GM18873 (cell line): Measurements from ENCODE around the gene PDF.
A peak's percentile ranks its signal among the peaks of the same experiment; 100 is the strongest.

Experiments used
- ATAC-seq: cut with Tn5 transposase; IDR thresholded peaks from one replicate; pipeline ENCODE4 v1.9.1; 2021; ENCODE audit warnings: mild to moderate bottlenecking, moderate library complexity, moderate number of reproducible peaks; ENCODE audit not compliant: unreplicated experiment, low FRiP score

Gene PDF

DNA sequence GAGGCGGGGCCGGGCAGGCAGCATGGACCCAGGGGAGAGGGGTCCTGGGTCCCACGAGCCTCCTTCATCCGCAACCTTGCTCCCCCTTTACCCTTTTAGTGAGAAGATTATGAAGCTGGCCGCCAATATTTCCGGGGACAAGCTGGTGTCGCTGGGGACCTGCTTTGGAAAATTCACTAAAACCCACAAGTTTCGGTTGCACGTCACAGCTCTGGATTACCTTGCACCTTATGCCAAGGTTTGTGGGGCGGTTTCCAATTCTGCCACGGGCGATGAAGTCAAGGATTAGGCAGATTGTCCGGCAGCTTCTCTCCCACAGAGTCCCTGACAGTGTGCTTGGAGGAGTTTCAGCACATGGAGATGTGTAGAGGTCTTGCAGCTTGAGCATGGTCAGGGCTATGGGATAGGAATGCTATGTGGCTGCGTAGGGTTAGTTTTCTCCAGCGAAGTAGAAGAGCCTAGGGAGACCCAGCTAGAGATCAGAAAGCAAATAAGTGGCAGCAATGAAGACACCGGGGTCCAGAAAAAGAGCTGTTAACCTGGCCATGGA lies 9.8 kb upstream of the PDF start:
- no peak for ATAC-seq

DNA sequence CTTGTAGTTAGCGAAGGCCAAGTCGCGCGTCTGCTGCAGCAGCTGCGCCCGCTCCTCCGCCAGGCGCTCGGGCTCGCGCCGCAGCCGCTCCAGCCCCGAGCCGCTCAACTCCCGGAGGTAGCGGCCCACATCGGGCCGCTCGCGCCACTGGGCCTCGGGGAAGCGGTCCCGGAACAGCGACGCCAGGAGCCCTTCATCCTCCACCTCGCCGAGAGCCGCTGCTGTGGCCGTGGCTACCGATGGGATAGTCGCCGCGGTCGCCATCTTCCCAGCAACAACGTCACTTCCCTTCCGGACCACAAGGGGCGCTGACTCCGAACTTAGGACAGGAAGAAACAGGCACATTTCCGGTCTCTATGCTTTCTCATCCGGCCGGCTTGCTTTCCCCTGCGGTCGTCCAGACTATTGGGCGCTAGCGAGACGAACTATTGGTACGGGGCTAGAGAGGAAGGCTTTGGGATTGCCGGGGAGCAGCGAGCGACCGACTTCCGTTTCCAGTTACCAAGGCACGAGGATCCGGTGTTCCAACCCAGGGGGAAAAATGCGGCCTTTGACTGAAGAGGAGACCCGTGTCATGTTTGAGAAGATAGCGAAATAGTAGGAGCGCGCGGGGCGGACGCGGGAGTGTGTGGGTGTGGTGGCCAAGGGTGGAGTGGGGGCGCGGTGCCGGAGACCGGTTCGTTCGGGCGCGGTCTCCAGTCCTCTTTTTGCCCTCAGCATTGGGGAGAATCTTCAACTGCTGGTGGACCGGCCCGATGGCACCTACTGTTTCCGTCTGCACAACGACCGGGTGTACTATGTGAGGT lies 9.1 kb upstream of the PDF start, which contains the start of the genes COG8 and NIP7:
TSS of gene COG8 (minus strand) at position 276 of the 806 bp plus-strand sequence. CDS start at position 264, 12 bp downstream.
TSS of gene NIP7 (plus strand) at position 484 of the 806 bp plus-strand sequence. CDS start at position 542, 58 bp downstream.
- peak; percentile 80 for ATAC-seq

DNA sequence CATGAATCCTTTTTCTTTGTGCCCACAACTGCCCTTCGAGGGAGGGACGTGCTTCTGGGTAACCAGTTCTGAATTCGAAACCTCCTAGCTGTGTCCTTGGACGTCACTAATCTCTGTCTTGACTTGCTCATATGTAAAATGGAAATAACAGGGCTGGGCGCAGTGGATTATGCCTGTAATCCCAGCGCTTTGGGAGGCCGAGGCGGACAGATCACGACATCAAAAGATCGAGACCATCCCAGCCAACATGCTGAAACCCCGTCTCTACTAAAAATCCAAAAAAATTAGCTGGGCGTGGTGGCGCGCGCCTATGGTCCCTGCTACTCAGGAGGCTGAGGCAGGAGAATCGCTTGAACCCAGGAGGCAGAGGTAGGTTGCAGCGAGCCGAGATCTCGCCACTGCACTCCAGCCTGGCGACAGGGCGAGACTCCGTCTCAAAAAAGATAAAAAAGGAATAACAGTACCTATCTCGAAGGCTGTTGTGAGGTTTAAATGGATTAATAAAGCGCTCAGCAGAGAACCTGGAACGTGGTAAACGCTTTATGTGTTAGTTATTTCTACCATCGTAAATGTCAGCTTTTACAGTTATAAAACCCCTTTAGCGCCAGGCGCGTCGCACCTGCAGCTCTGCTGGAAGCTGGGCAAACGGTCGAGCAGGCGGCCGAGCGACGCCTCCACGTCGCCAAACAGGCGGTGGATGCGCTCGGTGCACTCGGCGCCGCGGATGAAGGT lies 8.3 kb upstream of the PDF start:
- no peak for ATAC-seq

DNA sequence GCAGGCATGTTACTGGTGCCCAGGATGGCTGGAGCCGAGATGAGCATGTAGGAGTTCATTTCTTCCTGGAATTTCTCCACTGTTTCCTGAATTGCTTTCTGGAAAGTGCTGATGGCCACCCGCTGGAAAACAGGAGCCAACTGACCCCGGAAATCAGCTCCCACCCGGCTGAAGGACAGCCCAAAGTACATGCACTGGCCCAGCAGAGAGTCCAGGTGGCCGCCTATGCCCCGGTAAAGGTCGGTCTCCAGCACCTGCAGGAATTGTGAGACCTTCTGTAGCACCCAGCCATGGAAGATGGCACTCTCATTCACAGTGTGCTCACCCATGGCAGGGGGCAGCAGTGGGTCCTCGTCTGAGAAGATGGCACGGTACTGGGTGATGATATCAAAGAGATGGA lies 4.3 kb upstream of the PDF start:
- ATAC-seq, result no peak

DNA sequence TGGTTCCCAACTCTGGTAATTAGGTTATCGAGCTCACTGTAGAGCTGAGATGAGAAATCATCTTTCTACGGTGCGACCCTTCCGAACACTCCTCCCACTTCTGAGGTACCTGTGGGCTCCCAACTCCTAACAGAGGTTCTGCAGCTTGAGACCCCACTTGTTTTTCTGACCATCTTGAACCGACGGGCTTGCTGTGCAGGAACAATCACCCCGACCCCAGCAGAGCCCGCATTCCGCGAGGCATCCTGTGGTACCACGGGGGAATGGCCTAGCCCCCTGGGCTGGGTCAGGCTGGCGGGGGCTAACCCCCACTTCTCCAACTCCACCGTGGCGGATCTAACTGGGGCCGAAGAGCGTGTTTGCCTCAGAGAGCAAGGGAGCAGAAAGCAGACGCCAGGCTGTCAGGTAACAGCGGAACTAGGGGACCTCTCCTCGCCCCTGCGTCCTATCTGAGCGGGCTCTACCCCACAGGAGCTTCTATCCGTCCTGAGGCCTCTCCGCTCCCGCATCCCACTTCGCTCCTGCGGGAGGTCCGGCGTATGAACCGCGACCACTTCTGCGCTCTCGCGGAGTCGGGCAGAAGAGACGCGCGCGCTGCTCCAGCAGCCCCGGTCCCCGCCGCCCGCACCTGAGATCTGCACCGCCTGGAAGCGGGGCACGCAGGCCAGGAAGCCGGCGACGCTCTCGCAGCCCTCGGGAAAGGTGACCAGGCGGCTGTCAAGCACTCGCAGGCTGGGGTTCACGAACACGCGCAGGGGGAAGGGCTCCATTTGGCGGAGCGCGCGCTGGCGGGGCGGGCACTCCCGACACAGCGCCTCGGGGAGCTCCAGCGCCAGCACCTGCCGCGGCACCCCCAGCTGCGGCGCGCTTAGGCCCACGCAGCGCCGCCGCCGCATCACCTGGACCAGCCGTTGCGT lies 761 bp downstream of the PDF start:
- peak; percentile 32 for ATAC-seq

DNA sequence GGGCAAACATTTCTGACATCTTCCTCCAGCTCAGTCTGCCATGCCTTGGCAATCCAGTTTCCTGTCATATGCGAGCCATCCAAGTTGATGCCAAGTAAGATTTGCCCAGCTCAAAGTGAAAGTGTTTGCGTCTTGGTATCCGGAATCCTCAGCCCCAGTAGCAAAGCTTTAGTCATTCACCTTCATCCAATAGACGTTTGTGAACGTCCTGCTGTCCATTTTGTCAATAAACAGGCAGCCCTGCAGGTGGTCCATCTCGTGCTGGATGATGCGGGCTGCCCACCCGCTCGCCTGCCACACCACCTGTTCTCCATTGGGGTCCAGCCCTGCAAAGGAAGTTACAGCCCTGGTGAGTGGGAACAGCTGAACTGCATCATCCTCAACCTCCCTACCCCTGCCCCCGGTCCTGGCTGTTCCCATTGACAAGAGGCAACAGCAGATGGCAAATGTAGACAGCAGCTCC lies 1.5 kb downstream of the PDF start:
- ATAC-seq, result no peak

DNA sequence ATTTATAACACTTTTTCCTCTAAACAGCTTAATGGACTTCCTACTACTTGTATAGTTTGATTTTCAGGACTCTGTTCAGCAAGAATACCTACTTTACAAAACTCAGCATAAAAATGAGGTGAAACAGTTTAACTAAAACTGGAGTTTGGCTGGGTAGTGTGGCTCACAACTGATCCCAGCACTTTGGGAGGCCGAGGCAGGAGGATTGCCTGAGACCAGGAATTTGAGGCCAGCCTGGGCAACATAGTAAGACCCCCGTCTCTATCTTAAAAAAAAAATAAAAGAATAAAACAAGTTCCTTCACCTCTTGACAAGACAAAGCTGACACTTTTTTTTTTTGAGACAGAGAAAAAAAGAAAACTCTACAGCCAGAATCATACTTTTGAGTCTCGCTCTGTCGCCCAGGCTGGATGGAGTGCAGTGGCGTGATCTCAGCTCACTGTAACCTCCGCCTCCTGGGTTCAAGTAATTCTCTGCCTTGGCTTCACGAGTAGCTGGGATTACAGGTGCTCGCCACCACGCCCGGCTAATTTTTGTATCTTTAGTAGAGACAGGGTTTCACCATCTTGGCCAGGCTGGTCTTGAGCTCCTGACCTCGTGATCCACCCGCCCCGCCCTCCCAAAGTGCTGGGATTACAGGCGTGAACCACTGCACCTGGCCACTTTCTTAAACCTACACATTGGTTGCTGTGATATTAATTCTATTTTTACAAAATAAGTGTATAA lies 2.6 kb downstream of the PDF start:
- no peak for ATAC-seq

DNA sequence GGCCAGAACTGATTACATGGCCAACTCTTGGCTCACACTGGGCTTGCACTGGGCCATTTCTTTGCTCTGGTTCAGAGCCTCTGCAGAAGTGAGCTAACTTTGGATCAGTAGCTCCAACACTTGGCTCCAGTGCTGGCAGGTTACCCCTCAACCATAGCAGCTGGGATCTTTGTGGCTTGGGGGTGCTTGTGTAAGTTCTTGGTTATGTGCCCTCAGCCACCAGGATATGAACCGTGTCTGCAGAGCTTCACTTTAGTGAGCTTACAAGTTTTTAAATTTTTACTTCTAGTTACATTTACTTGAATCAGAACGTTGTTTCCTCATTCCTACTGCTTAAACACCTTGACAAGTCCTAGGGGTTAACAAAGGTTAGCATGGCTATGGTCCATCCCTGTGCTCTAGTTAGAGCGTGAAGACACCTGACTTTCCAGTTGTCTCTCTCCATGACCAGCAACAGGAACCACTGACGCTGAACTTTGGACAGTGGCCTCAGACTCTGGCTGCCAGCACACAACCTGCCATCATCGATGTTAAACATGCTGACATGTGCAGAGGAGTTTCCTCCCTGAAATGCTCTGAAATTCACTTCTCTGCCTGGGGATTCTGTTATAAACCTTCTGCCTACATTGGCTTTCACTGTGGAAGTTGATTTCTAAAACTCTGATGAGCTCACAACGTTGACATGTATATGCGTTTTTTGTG lies 4.1 kb downstream of the PDF start:
- ATAC-seq, result no peak

DNA sequence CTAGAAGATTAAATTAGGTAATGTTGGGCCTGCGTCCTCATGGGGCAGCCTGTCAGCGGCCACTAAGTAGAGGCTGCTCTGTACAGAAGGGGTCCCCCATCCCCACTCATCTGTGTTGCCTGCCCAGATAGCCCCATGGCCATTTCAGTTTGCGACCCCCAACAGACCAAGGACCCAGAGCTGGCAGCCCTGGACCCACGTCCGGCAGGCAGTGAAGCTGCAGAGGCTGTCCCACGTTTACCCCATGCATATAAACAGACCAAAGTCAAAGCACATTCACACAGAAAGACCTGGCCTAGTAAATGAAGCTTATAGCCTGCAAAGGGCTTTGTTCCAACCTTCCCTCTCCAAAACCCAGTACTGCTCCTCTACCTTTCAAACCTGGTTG lies 4.6 kb downstream of the PDF start:
- no peak for ATAC-seq

DNA sequence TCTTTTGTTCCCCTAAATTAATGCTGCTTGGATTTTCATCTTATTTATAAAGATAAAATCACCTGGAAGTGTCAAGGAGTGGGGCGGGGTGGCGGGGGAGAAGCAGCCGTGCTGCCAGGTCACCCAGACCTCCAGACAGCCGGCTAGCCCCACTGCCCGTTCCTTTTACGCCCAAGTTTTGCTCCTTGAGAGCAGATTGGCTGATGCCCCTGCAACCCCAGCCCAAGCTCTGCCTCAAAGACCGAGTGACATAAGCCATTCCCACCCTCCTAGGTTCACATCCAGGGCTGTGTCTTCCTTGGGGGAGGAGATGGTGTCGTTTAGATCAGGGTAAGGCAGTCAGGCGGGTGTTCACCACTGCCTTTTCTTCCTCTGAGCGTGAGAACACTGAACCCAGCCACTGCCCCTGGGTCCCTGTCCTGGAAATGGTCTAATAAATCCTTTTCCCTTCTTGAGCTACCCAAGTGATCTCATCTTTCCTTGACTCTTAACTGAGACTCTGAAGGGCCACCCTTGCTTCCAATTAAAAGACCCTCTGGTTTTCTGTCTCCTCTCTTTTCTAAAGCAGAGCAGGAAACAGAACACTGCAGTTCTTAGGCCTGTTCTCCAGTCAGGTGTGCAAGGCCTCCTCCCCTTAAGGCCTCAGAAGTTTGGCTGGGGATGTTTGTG lies 5.7 kb downstream of the PDF start:
- no peak for ATAC-seq

DNA sequence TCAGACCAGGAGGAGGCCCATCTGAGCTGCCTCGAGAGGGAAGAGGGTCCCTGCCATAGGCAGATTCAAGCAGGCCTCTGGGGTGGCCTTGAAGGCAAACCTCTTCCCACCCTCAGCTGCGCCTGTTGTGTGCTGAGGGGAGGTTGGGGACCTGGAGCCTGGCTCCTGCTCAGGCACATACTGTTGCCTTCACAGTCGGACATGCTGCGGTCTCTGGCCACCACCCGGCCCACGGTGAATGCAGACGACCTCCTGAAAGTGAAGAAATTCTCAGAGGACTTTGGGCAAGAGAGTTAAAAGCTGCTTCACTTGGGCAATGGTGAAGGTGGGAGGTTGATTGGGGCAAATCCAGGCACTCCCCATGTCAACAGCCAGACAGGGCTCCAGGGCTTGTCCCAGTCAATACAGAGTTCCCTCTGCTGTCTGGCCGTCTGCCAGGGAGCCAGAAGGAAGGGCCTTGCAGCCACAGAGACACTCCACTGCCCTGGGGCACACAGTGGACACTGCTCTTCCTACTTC lies 6.3 kb downstream of the PDF start:
- no peak for ATAC-seq

DNA sequence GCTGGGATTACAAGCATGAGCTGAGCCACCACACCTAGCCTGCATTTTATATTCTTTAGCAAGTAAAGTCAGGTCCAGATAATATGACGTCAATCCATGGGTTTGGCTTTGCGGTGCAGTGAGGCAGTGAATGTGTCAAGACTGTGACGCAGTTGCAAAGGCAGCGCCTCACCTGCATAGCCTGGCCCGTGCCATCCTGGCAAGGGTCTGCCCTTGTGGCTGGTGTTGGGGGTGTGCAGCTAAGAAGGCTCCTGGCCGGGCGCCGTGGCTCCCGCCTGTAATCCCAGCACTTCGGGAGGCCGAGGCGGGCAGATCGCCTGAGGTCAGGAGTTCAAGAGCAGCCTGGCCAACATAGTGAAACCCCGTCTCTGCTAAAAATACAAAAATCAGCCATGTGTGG lies 7.0 kb downstream of the PDF start:
- ATAC-seq, result no peak

DNA sequence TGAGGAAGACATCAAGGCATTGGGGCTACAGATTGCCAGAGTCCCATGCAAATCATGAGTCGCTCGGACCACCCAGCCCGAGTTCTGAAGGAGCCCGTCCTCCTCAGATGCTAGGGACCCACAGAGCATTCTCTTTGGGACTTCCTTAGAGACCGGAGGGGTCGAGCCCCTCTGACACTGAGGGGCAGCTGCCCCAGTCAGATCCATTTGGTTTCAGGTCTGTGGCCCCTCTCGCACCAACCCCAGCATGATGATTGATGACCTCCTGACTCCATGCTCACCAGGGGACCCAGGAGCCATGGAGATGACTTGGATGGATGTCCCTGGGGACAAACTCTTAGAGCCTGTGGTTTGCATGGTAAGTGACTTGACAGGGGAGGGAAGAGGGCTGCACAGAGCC lies 8.0 kb downstream of the PDF start:
- no peak for ATAC-seq

DNA sequence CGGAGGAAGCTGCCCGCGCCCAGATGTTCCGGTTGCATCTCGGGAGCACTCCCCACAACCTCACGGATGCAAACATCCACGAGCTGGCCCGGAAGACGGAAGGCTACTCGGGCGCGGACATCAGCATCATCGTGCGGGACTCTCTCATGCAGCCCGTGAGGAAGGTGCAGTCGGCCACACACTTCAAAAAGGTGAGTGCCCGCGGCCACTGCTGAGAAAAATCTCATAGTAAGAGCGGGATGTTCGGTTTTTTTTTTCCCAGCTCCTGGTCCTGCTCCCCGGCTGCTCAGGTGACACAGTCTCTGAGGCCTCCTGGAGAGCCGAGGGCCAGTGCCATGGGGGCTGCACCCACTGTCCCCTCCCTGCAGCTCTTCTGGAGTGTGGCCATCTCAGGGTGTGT lies 9.3 kb downstream of the PDF start:
- no peak for ATAC-seq

DNA sequence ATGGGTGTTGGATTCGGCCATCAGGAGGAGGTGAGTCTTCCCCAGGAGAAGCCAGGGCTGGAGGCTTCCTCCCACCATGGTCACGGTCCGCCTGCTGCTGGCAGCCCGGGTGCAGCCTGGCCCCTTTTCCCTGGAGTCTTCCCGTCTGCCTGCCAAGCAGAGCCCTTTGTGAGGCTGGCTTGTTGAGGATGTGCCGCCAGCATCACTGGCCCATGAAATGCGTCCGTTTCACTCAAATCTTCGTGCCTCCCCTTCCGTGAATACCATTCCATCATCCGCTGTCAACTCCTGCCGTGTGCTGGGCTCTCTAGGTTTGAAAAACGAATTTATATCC lies 9.7 kb downstream of the PDF start:
- no peak for ATAC-seq

DNA sequence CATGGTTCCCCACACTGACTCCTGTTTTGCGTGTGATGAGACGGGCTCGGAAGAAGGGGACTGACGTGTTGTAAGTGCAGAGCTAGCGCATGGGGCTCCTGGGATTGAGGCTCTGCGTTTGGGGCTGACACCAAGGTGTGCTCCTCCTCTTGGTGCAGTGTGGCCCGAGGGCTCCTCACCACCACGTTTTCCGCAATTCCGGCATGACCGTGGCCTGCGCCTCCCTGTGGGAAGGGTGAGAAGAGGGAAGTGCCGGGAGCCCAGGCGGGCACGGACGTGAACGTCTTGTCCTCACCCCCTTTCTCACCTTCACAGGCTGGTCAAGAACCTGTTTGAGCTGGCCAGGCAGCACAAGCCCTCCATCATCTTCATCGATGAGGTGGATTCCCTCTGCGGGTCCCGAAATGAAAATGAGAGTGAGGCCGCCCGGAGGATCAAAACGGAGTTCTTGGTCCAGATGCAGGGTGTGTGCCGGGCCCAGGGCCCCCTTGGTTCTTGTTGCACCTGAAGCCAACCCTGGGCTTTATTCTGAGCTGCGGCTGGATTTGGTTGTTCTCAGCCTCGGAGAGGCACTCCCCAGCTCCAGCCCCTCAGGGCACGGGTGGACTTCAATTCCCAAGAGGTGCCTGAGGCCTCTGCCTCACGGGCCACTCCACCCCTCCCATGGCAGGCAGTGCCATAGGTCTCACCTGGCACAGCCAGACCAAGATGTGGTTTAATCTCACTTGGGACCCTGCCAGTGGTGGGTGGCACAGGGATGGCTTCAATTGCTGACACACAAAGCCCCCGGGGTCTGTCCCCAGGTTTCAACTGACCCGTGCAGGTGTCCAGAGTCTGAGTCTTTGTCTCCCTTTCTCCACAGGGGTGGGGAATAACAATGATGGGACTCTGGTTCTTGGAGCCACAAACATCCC lies 10.3 kb downstream of the PDF start:
- ATAC-seq, result no peak

DNA sequence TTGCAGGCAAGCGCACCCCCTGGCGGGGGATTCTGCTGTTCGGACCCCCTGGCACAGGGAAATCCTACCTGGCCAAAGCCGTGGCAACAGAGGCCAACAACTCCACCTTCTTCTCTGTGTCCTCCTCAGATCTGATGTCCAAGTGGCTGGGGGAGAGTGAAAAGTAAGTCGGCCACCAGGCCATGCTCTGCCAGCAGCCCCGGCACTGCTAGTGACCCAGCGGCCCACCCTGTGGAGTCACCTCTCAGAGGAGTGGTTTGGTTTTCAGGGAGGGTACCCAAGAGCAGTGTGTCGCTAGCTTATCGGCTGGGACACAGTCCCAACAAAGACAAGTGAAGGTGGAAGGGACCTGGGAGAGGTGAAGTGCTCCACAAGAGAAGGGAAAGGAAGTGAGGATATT lies 11.0 kb downstream of the PDF start:
- no peak for ATAC-seq

DNA sequence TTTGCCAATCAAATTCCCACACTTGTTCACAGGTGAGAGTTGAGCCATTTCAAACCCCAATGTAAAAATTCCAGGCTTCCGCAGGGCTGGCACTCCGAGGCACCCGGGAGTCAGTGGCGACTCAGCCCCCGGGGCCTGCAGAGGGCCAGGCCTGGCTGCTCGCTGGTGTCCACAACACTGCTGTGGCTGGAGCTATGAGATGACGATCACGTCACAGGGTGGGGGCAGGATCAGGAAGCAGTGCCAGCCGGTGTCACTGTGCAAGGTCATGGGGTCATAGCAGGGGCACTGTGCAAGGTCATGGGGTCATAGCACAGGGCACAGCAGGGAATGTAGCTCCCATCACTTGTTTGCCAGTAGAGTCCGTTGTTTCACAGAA lies 11.5 kb downstream of the PDF start:
- ATAC-seq, result no peak
